Stomach (tissue), 4 donors: Measurements from ENCODE around the gene DHCR7.

Experiments used
- CTCF ChIP-seq, 7 experiments: fragments of 450-650 bp in 4 of 7; fragments of 200-600 bp in 3 of 7; sonication (generic) in 3 of 7; IDR thresholded peaks; one replicate each; pipeline ENCODE4 v1.5.1; 2016 to 2019; ENCODE audit warnings: antibody characterized with exemption in 7 of 7, control low read depth in 2 of 7, mild to moderate bottlenecking in 1 of 7
- EP300 ChIP-seq: sonication (generic); formaldehyde crosslinking; IDR thresholded peaks from one replicate; pipeline ENCODE4 v1.6.1; 2017; ENCODE audit warnings: antibody characterized with exemption
- POLR2A ChIP-seq, 4 donors: fragments of 450-650 bp; IDR thresholded peaks; one replicate each; pipeline ENCODE4 v1.6.1; 2016; ENCODE audit warnings: antibody characterized with exemption in 4 of 4, control low read depth in 2 of 4, mild to moderate bottlenecking in 1 of 4, moderate library complexity in 1 of 4
- POLR2AphosphoS5 ChIP-seq, 3 donors: sonication (generic); formaldehyde crosslinking; IDR thresholded peaks; one replicate each; pipeline ENCODE4 v1.6.1; 2016; ENCODE audit warnings: antibody characterized with exemption in 3 of 3

GRCh38 chr11:71484248-71485062 is 36.3 kb upstream of the DHCR7 start:
- TF ChIP-seq POLR2A (IDR thresholded peaks at IDR 0.05) (no peak), CTCF (IDR thresholded peaks at IDR 0.05) (no peak), POLR2AphosphoS5 (IDR thresholded peaks at IDR 0.05) (no peak), EP300 (no peak)
